CD4-positive, alpha-beta T cell treated with Interferon alpha-2 for 1 hour (primary cell): Measurements from ENCODE around the gene PRRC2B.
"Not testable (repeated sequence)": the region's sequence is repeated elsewhere in the genome, so short reads cannot be mapped to it uniquely, and the experiment has no call there.

Source experiments
- DNase-seq, 2 donors: peaks; one replicate each; pipeline ENCODE4 v3.0.0-alpha.2; 2020 to 2022

PRRC2B gene

GRCh38 chr9:131491001-131491710 lies 97.3 kb downstream of the PRRC2B start:
- no peak for DNase-seq

- no peak for DNase-seq
Measured at GRCh38 chr9:131492070-131492469, 98.2 kb downstream of the PRRC2B start.

- no peak for DNase-seq
Measured at GRCh38 chr9:131494296-131494870, 100.5 kb downstream of the PRRC2B start.

GRCh38 chr9:131495785-131496184 lies 101.9 kb downstream of the PRRC2B start:
- no peak for DNase-seq

GRCh38 chr9:131496844-131497405 lies 103.0 kb downstream of the PRRC2B start:
- no peak for DNase-seq

GRCh38 chr9:131499254-131499767 lies 105.4 kb downstream of the PRRC2B start:
- DNase-seq: no peak

GRCh38 chr9:131500377-131500776 lies 106.5 kb downstream of the PRRC2B start:
- peak; percentile 57 to 79 for DNase-seq

- DNase-seq: peak in 1 of 2 donors; percentile 36
Measured at GRCh38 chr9:131500939-131501541, 107.2 kb downstream of the PRRC2B start.

GRCh38 chr9:131502781-131503625 lies 109.1 kb downstream of the PRRC2B start, which contains the start of gene POMT1:
TSS of gene POMT1 (plus strand) at chr9:131502918. CDS start at chr9:131504219, 1,301 bp downstream.
- peak; percentile 90 to 93 for DNase-seq

- DNase-seq: peak; percentile 27 to 63
Measured at GRCh38 chr9:131503626-131504465, 110.0 kb downstream of the PRRC2B start.

- DNase-seq: no peak
Measured at GRCh38 chr9:131505012-131505411, 111.1 kb downstream of the PRRC2B start.

GRCh38 chr9:131511416-131511815 lies 117.5 kb downstream of the PRRC2B start:
- no peak for DNase-seq

GRCh38 chr9:131511880-131512279 lies 118.0 kb downstream of the PRRC2B start:
- no peak for DNase-seq

- no peak for DNase-seq
Measured at GRCh38 chr9:131513177-131513576, 119.3 kb downstream of the PRRC2B start.

GRCh38 chr9:131515559-131516031 lies 121.7 kb downstream of the PRRC2B start:
- DNase-seq: not testable (repeated sequence)

- DNase-seq: no peak
Measured at GRCh38 chr9:131516100-131516499, 122.2 kb downstream of the PRRC2B start.

GRCh38 chr9:131516930-131517329 lies 123.0 kb downstream of the PRRC2B start:
- DNase-seq: no peak

- DNase-seq: no peak
Measured at GRCh38 chr9:131517761-131518190, 123.9 kb downstream of the PRRC2B start.

- DNase-seq: no peak
Measured at GRCh38 chr9:131518553-131518952, 124.7 kb downstream of the PRRC2B start.

GRCh38 chr9:131520503-131520902 lies 126.6 kb downstream of the PRRC2B start:
- no peak for DNase-seq

- DNase-seq: no peak
Measured at GRCh38 chr9:131521203-131521602, 127.3 kb downstream of the PRRC2B start.
